Measurements from ENCODE around the gene INHBA.

DNA sequence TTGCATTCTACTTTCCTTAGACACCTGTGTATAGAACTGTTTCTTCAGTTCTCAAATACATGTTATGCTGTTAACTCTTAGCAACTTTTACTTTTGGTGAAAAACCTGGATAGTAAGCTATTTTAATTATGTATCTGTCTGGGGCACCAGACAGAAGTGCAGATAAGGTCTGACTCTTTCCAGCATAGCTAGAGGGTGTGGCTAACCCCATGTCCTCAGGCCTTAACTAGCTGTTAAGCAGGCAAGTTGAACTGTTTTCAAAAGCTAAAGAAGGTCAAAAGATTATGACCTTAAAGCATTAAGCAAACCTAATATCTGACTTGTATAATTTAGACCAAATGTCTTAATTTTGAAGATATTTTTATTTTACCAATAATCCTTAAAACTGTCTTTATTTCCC is 45.1 kb upstream of the INHBA start:
- TF ChIP-seq POLR2AphosphoS5 (IDR thresholded peaks at IDR 0.05; ENCODE audit: low read depth, low read length) (no peak), POLR2A (IDR thresholded peaks at IDR 0.05; ENCODE audit: low read depth, low read length) (no peak), TAF1 (IDR thresholded peaks at IDR 0.05; ENCODE audit: borderline replicate concordance, low read depth, low read length) (no peak)

Data from GM12892 (cell line).